Measurements from ENCODE around the gene FAM3C. TPM values are rescaled to one million over a fixed set of nuclear protein-coding genes. Genes with fewer than 3 reads are reported as not detected.

The FAM3C gene
- total RNA-seq, 2 donors from 2014 or later = 33.6 to 69.3 TPM

- intact Hi-C loops (cut with DNase I) = no loop called here
- H3K36me3 ChIP-seq (replicated peaks in 1 of 2; ENCODE audit: insufficient read depth in 1 of 2, low read depth in 2 of 2) = no peaks in the 10 kb centered on the region
- 62 to 67% methylated on average over 3 of the region's 3 CpGs for WGBS, 2 donors
- H3K4me3 ChIP-seq = no peak overlapping the region
- ATAC-seq (no peak), DNase-seq (no peak)
- no peaks in the 10 kb centered on the region for H3K27me3 ChIP-seq
- no peak overlapping the region for H3K27ac ChIP-seq
- H3K4me1 ChIP-seq = no peaks in the 10 kb centered on the region
- H3K9me3 ChIP-seq = no peaks in the 10 kb centered on the region
- TF ChIP-seq, protein P1, sequence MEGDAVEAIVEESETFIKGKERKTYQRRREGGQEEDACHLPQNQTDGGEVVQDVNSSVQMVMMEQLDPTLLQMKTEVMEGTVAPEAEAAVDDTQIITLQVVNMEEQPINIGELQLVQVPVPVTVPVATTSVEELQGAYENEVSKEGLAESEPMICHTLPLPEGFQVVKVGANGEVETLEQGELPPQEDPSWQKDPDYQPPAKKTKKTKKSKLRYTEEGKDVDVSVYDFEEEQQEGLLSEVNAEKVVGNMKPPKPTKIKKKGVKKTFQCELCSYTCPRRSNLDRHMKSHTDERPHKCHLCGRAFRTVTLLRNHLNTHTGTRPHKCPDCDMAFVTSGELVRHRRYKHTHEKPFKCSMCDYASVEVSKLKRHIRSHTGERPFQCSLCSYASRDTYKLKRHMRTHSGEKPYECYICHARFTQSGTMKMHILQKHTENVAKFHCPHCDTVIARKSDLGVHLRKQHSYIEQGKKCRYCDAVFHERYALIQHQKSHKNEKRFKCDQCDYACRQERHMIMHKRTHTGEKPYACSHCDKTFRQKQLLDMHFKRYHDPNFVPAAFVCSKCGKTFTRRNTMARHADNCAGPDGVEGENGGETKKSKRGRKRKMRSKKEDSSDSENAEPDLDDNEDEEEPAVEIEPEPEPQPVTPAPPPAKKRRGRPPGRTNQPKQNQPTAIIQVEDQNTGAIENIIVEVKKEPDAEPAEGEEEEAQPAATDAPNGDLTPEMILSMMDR (IDR thresholded peaks at IDR 0.05) = no peak
- no peak for TF ChIP-seq POLR2A (IDR thresholded peaks at IDR 0.05)
Observed at GRCh38 chr7:121306565-121306964, 89.5 kb downstream of the FAM3C start.

GRCh38 chr7:121305109-121305508, 91.0 kb downstream of the FAM3C start:
- intact Hi-C loops (cut with DNase I) = no loop called here
- DNase-seq = no peak
- no peak overlapping the region for H3K27ac ChIP-seq
- H3K36me3 ChIP-seq (replicated peaks in 1 of 2; ENCODE audit: insufficient read depth in 1 of 2, low read depth in 2 of 2) = no peaks in the 10 kb centered on the region
- no peaks in the 10 kb centered on the region for H3K9me3 ChIP-seq
- ATAC-seq = no peak
- no peaks in the 10 kb centered on the region for H3K27me3 ChIP-seq
- WGBS, 2 donors = 89 to 91% methylated on average over 3 of the region's 3 CpGs
- no peak overlapping the region for H3K4me3 ChIP-seq
- TF ChIP-seq, protein P1 (IDR thresholded peaks at IDR 0.05) = no peak
- TF ChIP-seq POLR2A (IDR thresholded peaks at IDR 0.05) = no peak
- no peaks in the 10 kb centered on the region for H3K4me1 ChIP-seq

DNA sequence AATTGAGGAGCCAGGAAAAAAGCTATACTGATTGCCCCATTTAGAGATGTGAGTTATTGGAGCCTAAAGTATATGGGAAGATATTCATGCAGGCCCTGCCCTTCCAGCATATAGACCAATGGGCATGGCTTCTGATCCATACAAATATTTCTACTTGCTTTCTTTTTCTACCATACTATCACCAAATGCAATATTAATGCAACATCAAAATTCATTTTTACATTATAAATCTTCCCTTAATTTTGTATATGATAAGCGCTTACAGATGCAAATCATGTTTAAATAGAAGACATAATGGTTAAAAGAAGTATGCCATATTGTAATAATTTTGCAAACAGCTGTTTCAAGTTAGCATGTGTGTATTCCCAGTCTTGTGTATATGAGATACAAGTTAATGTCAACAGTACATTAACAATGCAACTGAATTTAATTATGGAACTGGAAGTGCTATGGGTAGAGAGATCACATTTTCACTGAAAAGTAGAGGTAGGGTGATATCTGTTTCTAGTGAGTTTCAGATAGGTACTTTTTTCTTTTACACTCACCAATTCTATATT, 91.9 kb downstream of the FAM3C start:
- Histone ChIP-seq H3K36me3 (replicated peaks in 1 of 2; ENCODE audit: insufficient read depth in 1 of 2, low read depth in 2 of 2) (no peaks in the 10 kb centered on the region), H3K9me3 (no peaks in the 10 kb centered on the region), H3K27ac (no peak overlapping the region), H3K27me3 (no peaks in the 10 kb centered on the region), H3K4me1 (no peaks in the 10 kb centered on the region), H3K4me3 (no peak overlapping the region)
- TF ChIP-seq, protein P1 (IDR thresholded peaks at IDR 0.05) = no peak
- TF ChIP-seq POLR2A (IDR thresholded peaks at IDR 0.05) = no peak
- DNase-seq (no peak), ATAC-seq (no peak)
- intact Hi-C loops (cut with DNase I) = no loop called here
- 95 to 96% methylated on average over 1 of the region's 1 CpG for WGBS, 2 donors

DNA sequence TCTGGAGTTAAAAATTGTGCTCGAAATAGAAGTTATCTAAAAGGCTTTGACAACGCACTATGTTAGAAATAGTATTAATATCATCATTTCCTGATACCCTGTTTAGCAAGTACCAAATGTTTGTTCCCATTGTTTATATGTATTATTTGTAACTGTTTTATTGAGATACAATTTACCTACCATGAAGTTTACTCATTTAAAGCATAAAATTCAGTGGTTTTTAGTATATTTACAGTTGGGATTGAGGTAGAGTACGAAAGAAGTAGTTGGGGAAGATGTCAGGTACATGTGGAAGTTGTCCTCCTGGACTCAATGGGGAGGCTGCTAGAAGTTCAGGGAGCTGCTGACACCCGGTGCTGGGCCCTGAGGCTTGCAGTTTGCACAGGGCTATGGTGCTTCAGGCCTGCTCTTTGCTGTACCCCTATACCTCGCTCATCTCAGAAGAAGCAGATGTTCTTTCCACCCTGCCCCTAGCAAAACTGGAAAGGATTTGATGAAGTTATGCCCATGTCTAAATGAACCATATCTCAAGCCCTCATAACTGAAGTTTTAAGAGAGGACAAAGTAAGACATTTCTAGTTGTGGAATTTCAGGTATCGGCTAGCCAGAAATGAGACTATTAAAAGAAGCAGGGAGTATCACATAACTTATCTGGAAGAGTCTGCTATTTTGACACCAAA, 92.5 kb downstream of the FAM3C start:
- H3K27me3 ChIP-seq = no peaks in the 10 kb centered on the region
- H3K27ac ChIP-seq = no peak overlapping the region
- no peaks in the 10 kb centered on the region for H3K4me1 ChIP-seq
- no peak overlapping the region for H3K4me3 ChIP-seq
- intact Hi-C loops (cut with DNase I) = no loop called here
- DNase-seq (no peak), ATAC-seq (no peak)
- no peaks in the 10 kb centered on the region for H3K9me3 ChIP-seq
- TF ChIP-seq POLR2A (IDR thresholded peaks at IDR 0.05) = no peak
- TF ChIP-seq, protein P1 (IDR thresholded peaks at IDR 0.05) = no peak
- WGBS, 2 donors = 90 to 91% methylated on average over 6 of the region's 6 CpGs
- no peaks in the 10 kb centered on the region for H3K36me3 ChIP-seq (replicated peaks in 1 of 2; ENCODE audit: insufficient read depth in 1 of 2, low read depth in 2 of 2)
